Measurements from ENCODE around the gene GMDS.

Gene GMDS

GRCh38 chr6:1774226-1774915, 471.0 kb downstream of the GMDS start:
- H3K4me3 ChIP-seq (IDR thresholded peaks at IDR 0.05; ENCODE audit: insufficient read depth, low read depth, low read length), result no peak overlapping the region
- TF ChIP-seq CTCF (conservative IDR thresholded peaks at IDR 0.05; ENCODE audit: low read depth, low read length), result no peak
- H3K4me2 ChIP-seq, result no peak overlapping the region
- no peak overlapping the region for H2AFZ ChIP-seq (ENCODE audit: low read depth)
- no peaks in the 10 kb centered on the region for H3K4me1 ChIP-seq (ENCODE audit: low read depth, poor library complexity, severe bottlenecking)
- H3K79me2 ChIP-seq (ENCODE audit: insufficient read depth, low read depth), result no peaks in the 10 kb centered on the region
- no peaks in the 10 kb centered on the region for H3K27me3 ChIP-seq (ENCODE audit: insufficient read depth, low read depth)
- H3K9ac ChIP-seq, result no peak overlapping the region
- H3K27ac ChIP-seq, result no peak overlapping the region
- H3K36me3 ChIP-seq (ENCODE audit: insufficient read depth), result 0 out of 2 replicates have a peak, but pooled peaks cover 3% of the 10 kb centered on the region
- H4K20me1 ChIP-seq (ENCODE audit: insufficient read depth), result no peaks in the 10 kb centered on the region

GRCh38 chr6:1773700-1774099, 471.7 kb downstream of the GMDS start:
- Histone ChIP-seq H3K4me2 (no peak overlapping the region), H3K27me3 (ENCODE audit: insufficient read depth, low read depth) (no peaks in the 10 kb centered on the region), H2AFZ (ENCODE audit: low read depth) (no peak overlapping the region), H3K36me3 (ENCODE audit: insufficient read depth) (0 out of 2 replicates have a peak, but pooled peaks cover 3% of the 10 kb centered on the region), H3K4me1 (ENCODE audit: low read depth, poor library complexity, severe bottlenecking) (no peaks in the 10 kb centered on the region), H3K4me3 (IDR thresholded peaks at IDR 0.05; ENCODE audit: insufficient read depth, low read depth, low read length) (no peak overlapping the region), H3K27ac (no peak overlapping the region), H3K9ac (no peak overlapping the region), H4K20me1 (ENCODE audit: insufficient read depth) (no peaks in the 10 kb centered on the region), H3K79me2 (ENCODE audit: insufficient read depth, low read depth) (no peaks in the 10 kb centered on the region)
- TF ChIP-seq CTCF (conservative IDR thresholded peaks at IDR 0.05; ENCODE audit: low read depth, low read length), result no peak

GRCh38 chr6:1770968-1771723, 474.3 kb downstream of the GMDS start:
- TF ChIP-seq CTCF (conservative IDR thresholded peaks at IDR 0.05; ENCODE audit: low read depth, low read length), result no peak
- H3K4me3 ChIP-seq (IDR thresholded peaks at IDR 0.05; ENCODE audit: insufficient read depth, low read depth, low read length), result no peak overlapping the region
- no peaks in the 10 kb centered on the region for H3K27me3 ChIP-seq (ENCODE audit: insufficient read depth, low read depth)
- H3K4me1 ChIP-seq (ENCODE audit: low read depth, poor library complexity, severe bottlenecking), result no peaks in the 10 kb centered on the region
- no peak overlapping the region for H3K9ac ChIP-seq
- 0 out of 2 replicates have a peak, but pooled peaks cover 3% of the 10 kb centered on the region for H3K36me3 ChIP-seq (ENCODE audit: insufficient read depth)
- H2AFZ ChIP-seq (ENCODE audit: low read depth), result no peak overlapping the region
- H3K4me2 ChIP-seq, result no peak overlapping the region
- H4K20me1 ChIP-seq (ENCODE audit: insufficient read depth), result no peaks in the 10 kb centered on the region
- H3K27ac ChIP-seq, result no peak overlapping the region
- no peaks in the 10 kb centered on the region for H3K79me2 ChIP-seq (ENCODE audit: insufficient read depth, low read depth)

GRCh38 chr6:1770435-1770843, 475.0 kb downstream of the GMDS start:
- Histone ChIP-seq H3K9ac (no peak overlapping the region), H3K27ac (no peak overlapping the region), H4K20me1 (ENCODE audit: insufficient read depth) (no peaks in the 10 kb centered on the region), H3K27me3 (ENCODE audit: insufficient read depth, low read depth) (no peaks in the 10 kb centered on the region), H3K4me2 (no peak overlapping the region), H2AFZ (ENCODE audit: low read depth) (no peak overlapping the region), H3K4me1 (ENCODE audit: low read depth, poor library complexity, severe bottlenecking) (no peaks in the 10 kb centered on the region), H3K79me2 (ENCODE audit: insufficient read depth, low read depth) (no peaks in the 10 kb centered on the region), H3K4me3 (IDR thresholded peaks at IDR 0.05; ENCODE audit: insufficient read depth, low read depth, low read length) (no peak overlapping the region), H3K36me3 (ENCODE audit: insufficient read depth) (0 out of 2 replicates have a peak, but pooled peaks cover 3% of the 10 kb centered on the region)
- no peak for TF ChIP-seq CTCF (conservative IDR thresholded peaks at IDR 0.05; ENCODE audit: low read depth, low read length)

Measured in KMS-11 (cell line).